Body of pancreas (tissue), 4 donors: ENCODE data around the gene DUSP12. TPM values are rescaled to one million over a fixed set of nuclear protein-coding genes. Genes with fewer than 3 reads are reported as not detected.
"Not testable (repeated sequence)": the region's sequence is repeated elsewhere in the genome, so short reads cannot be mapped to it uniquely, and the experiment has no call there.

Experiments used
- ATAC-seq: fragments of 150-250 bp; one replicate; pipeline ENCODE4 v1.9.1; 2016
- DNase-seq, 4 donors: peaks; one replicate each; pipeline ENCODE4 v3.0.0-alpha.2; 2019
- H3K27ac ChIP-seq, 4 donors: fragments of 200-600 bp; sonication (generic); 1 replicate in 3 of 4; 2 replicates in 1 of 4; pipeline versions ENCODE4 v1.5.1 to v1.6.1; 2016 to 2019; ENCODE audit warnings: mild to moderate bottlenecking in 1 of 4, mixed read lengths in 1 of 4, moderate library complexity in 1 of 4
- H3K27me3 ChIP-seq, 2 donors: fragments of 200-600 bp; sonication (generic); one replicate each; pipeline ENCODE4 v1.6.0; 2016; ENCODE audit warnings: mild to moderate bottlenecking in 1 of 2
- H3K36me3 ChIP-seq, 2 donors: fragments of 200-600 bp; sonication (generic); replicated peaks in 1 of 2; 2 replicates each; pipeline ENCODE4 v1.5.1; 2016; ENCODE audit warnings: low read depth in 2 of 2; ENCODE audit not compliant: insufficient read depth in 1 of 2
- H3K4me1 ChIP-seq: fragments of 200-600 bp; sonication (generic); one replicate; pipeline ENCODE4 v1.6.0; 2016
- H3K4me3 ChIP-seq, 2 donors: fragments of 200-600 bp; sonication (generic); 1 replicate in 1 of 2; 2 replicates in 1 of 2; pipeline ENCODE4 v1.5.1; 2016 to 2019
- H3K9me3 ChIP-seq, 3 donors: fragments of 200-600 bp; sonication (generic); 1 replicate in 2 of 3; 2 replicates in 1 of 3; pipeline ENCODE4 v1.5.1; 2016
- CTCF ChIP-seq, 7 experiments: fragments of 450-650 bp in 4 of 7; fragments of 200-600 bp in 3 of 7; sonication (generic) in 3 of 7; IDR thresholded peaks; one replicate each; pipeline ENCODE4 v1.5.1; 2016 to 2019; ENCODE audit warnings: antibody characterized with exemption in 7 of 7
- POLR2A ChIP-seq, 3 donors: fragments of 450-650 bp; IDR thresholded peaks; one replicate each; pipeline ENCODE4 v1.6.1; 2016; ENCODE audit warnings: antibody characterized with exemption in 3 of 3, mild to moderate bottlenecking in 2 of 3
- WGBS, 2 donors: methylation state at CpG; one replicate each; pipeline ENCODE4 v1.1.5; 2017; 5-methylcytosine and 5-hydroxymethylcytosine counted together
- intact Hi-C: fragments of 100-400 bp; cut with DNase I; formaldehyde crosslinking; loops from one replicate; pipeline ENCODE4 v1.15.1; 2023
- total RNA-seq, 2 donors: library from RNA; depleted of rRNA; stranded (reverse); fragments of >200 nt; gene quantifications; one replicate each; pipeline ENCODE4 v1.1.0, GENCODE V29; 2016

DUSP12 gene
- total RNA-seq, 2 donors from 2014 or later, result 8.2 to 23.3 TPM

DNA sequence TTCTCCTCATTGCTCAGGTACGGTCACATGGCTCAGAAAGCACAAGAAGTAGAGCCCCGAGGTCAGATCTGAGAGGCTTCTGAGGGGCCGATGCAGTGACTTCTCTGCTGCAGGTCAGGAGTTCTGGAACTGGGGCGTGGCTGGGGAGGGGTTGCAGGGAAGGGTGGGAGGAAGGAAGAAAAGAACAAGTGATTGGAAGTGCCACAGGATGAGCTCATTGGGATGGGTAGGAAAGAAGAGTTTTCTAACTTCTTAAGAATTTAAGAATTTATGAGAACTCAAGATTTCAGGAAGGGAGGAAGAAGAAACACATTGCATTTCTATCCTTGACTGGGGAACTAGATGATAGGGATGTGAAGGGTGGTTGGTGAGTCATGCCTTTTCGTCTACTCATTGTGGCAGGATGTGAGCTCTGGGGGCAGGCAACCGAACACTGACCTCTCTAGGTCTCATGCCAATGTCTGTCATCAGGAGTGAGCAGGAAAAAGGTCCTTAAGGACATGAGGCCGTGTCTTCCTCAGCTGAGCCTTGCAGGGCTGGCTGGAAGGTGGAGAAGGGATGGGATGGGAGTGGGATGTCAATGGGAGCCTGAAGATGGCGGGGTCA lies 27.7 kb upstream of the DUSP12 start:
- Histone ChIP-seq H3K27ac (no peak overlapping the region), H3K36me3 (no peaks in the 10 kb centered on the region), H3K4me3 (no peak overlapping the region), H3K4me1 (peaks cover 8% of the 10 kb centered on the region), H3K27me3 (no peaks in the 10 kb centered on the region), H3K9me3 (no peaks in the 10 kb centered on the region)
- no peak for TF ChIP-seq POLR2A (IDR thresholded peaks at IDR 0.05)
- no peak for TF ChIP-seq CTCF (IDR thresholded peaks at IDR 0.05)
- ATAC-seq, result no peak
- WGBS, 2 donors, result 46 to 52% methylated on average over 8 of the region's 8 CpGs
- peak in 1 of 4 donors; percentile 31 for DNase-seq
- intact Hi-C loops, result no loop called here

- WGBS, 2 donors, result 79 to 90% methylated on average over 1 of the region's 1 CpG
- TF ChIP-seq POLR2A (IDR thresholded peaks at IDR 0.05), result no peak
- TF ChIP-seq CTCF (IDR thresholded peaks at IDR 0.05), result no peak
- peaks cover 11% of the 10 kb centered on the region for H3K4me1 ChIP-seq
These were observed 27.2 kb upstream of the DUSP12 start for GRCh38 chr1:161722406-161722805.

GRCh38 chr1:161723459-161724141 lies 26.0 kb upstream of the DUSP12 start:
- intact Hi-C loops, result no loop called here
- Histone ChIP-seq H3K27ac (no peak overlapping the region), H3K27me3 (no peaks in the 10 kb centered on the region), H3K36me3 (no peaks in the 10 kb centered on the region), H3K9me3 (no peaks in the 10 kb centered on the region), H3K4me1 (peaks cover 16% of the 10 kb centered on the region), H3K4me3 (no peak overlapping the region)
- DNase-seq (no peak), ATAC-seq (no peak)
- WGBS, 2 donors, result 73 to 75% methylated on average over 5 to 8 of the region's 8 CpGs
- TF ChIP-seq POLR2A (IDR thresholded peaks at IDR 0.05) (no peak), CTCF (IDR thresholded peaks at IDR 0.05) (no peak)

More at GRCh38 chr1:161722406-161722805, 27.2 kb upstream of the DUSP12 start:
- no peaks in the 10 kb centered on the region for H3K9me3 ChIP-seq
- intact Hi-C loops, result no loop called here
- no peak for ATAC-seq
- H3K27me3 ChIP-seq, result no peaks in the 10 kb centered on the region
- no peak overlapping the region for H3K27ac ChIP-seq
- H3K36me3 ChIP-seq, result no peaks in the 10 kb centered on the region
- DNase-seq, result no peak
- no peak overlapping the region for H3K4me3 ChIP-seq

- H3K9me3 ChIP-seq, intact Hi-C loops, H3K36me3 ChIP-seq, H3K4me3 ChIP-seq, H3K27me3 ChIP-seq, DNase-seq, ATAC-seq: not testable (repeated sequence)
- Histone ChIP-seq H3K27ac (peak overlapping the region in 2 of 4 donors; percentile 80 to 82), H3K4me1 (peaks cover 16% of the 10 kb centered on the region)
- 49 to 63% methylated on average over 17 to 22 of the region's 22 CpGs for WGBS, 2 donors
These were observed 24.2 kb upstream of the DUSP12 start for GRCh38 chr1:161725258-161725907.

GRCh38 chr1:161725908-161726472 lies 23.6 kb upstream of the DUSP12 start:
- H3K27me3 ChIP-seq, result no peaks in the 10 kb centered on the region
- DNase-seq (peak; percentile 33 to 60 (median 46)), ATAC-seq (peak; percentile 23)
- WGBS, 2 donors, result 0 to 1% methylated on average over 24 to 34 of the region's 34 CpGs
- intact Hi-C loops, result no loop called here
- no peak for TF ChIP-seq POLR2A (IDR thresholded peaks at IDR 0.05)
- peak in 3 of 7 experiments; percentile 22 to 41 (median 34) for TF ChIP-seq CTCF (IDR thresholded peaks at IDR 0.05)
- no peaks in the 10 kb centered on the region for H3K36me3 ChIP-seq
- peak overlapping the region; percentile 55 to 68 for H3K4me3 ChIP-seq
- peak overlapping the region; percentile 73 to 82 (median 80) for H3K27ac ChIP-seq
- no peaks in the 10 kb centered on the region for H3K9me3 ChIP-seq
- peaks cover 16% of the 10 kb centered on the region for H3K4me1 ChIP-seq
